OCI-LY3 (cell line): Measurements from ENCODE around the gene CCDC158.
A peak's percentile ranks its signal among the peaks of the same experiment; 100 is the strongest.

Source experiments
- H2AFZ ChIP-seq: fragments of 200-600, 300-600 bp; shearing (Covaris generic); 2 replicates; pipeline ENCODE4 v1.6.0; 2014; ENCODE audit warnings: antibody characterized with exemption, low read depth, low read length
- H3K27ac ChIP-seq: fragments of 200-600, 300-600 bp; sonication (generic); 2 replicates; pipeline ENCODE4 v1.5.1; 2014; ENCODE audit warnings: mild to moderate bottlenecking, low read length, moderate library complexity, mixed read lengths
- H3K27me3 ChIP-seq: fragments of 200-600, 300-600 bp; sonication (generic); 2 replicates; pipeline ENCODE4 v1.6.1; 2014; ENCODE audit warnings: low read depth, low read length, mixed read lengths
- H3K36me3 ChIP-seq: fragments of 200-600, 300-600 bp; sonication (generic); replicated peaks from 2 replicates; pipeline ENCODE3; 2014; ENCODE audit warnings: low read depth, low read length, mixed read lengths
- H3K4me1 ChIP-seq: fragments of 300-600, 200-600 bp; sonication (generic); 2 replicates; pipeline ENCODE4 v1.6.1; 2014; ENCODE audit warnings: low read length, mixed read lengths
- H3K4me2 ChIP-seq: fragments of 200-600, 300-600 bp; sonication (generic); 2 replicates; pipeline ENCODE4 v1.6.1; 2014; ENCODE audit warnings: low read length, mixed read lengths
- H3K4me3 ChIP-seq: fragments of 300-600, 200-600 bp; sonication (generic); 2 replicates; pipeline ENCODE4 v1.5.1; 2014; ENCODE audit warnings: antibody characterized with exemption, mild to moderate bottlenecking, low read length, moderate library complexity
- H3K79me2 ChIP-seq: fragments of 300-600, 200-600 bp; shearing (Covaris generic); 2 replicates; pipeline ENCODE4 v1.6.1; 2014; ENCODE audit warnings: mild to moderate bottlenecking, low read length, mixed read lengths
- H3K9ac ChIP-seq: fragments of 300-600, 200-600 bp; shearing (Covaris generic); 2 replicates; pipeline ENCODE4 v1.6.0; 2014; ENCODE audit warnings: mild to moderate bottlenecking, low read length, moderate library complexity
- H3K9me3 ChIP-seq: fragments of 200-600, 300-600 bp; shearing (Covaris generic); 2 replicates; pipeline ENCODE4 v1.6.1; 2014; ENCODE audit warnings: low read length, mixed read lengths; ENCODE audit not compliant: insufficient read depth
- H4K20me1 ChIP-seq: fragments of 200-600, 300-600 bp; sonication (generic); 2 replicates; pipeline ENCODE4 v1.6.1; 2016; ENCODE audit warnings: low read length, mixed read lengths; ENCODE audit not compliant: insufficient read depth
- EZH2phosphoT487 ChIP-seq: fragments of 200-600 bp; shearing (Covaris generic); IDR thresholded peaks from 2 replicates; pipeline ENCODE4 v1.6.1; 2018; ENCODE audit warnings: antibody characterized with exemption, mixed run types, low read depth
- TF ChIP-seq, protein P1 (sequence below): fragments of 200-600, 300-600 bp; sonication (generic); IDR thresholded peaks from 2 replicates; pipeline ENCODE4 v1.5.1; 2014; ENCODE audit warnings: antibody characterized with exemption, low read length, low read depth

The CCDC158 gene

GRCh38 chr4:76377911-76378310 lies 43.0 kb downstream of the CCDC158 start:
- Histone ChIP-seq H3K36me3 (no peaks in the 10 kb centered on the region), H3K79me2 (no peaks in the 10 kb centered on the region), H3K27ac (no peak overlapping the region), H3K4me2 (peak overlapping the region; percentile 25; the same call in 1 of the 2 replicates), H3K9ac (no peak overlapping the region), H2AFZ (no peak overlapping the region), H3K9me3 (no peaks in the 10 kb centered on the region), H3K4me1 (peaks cover 20% of the 10 kb centered on the region), H3K27me3 (no peaks in the 10 kb centered on the region), H3K4me3 (no peak overlapping the region), H4K20me1 (no peaks in the 10 kb centered on the region)
- TF ChIP-seq, protein P1, sequence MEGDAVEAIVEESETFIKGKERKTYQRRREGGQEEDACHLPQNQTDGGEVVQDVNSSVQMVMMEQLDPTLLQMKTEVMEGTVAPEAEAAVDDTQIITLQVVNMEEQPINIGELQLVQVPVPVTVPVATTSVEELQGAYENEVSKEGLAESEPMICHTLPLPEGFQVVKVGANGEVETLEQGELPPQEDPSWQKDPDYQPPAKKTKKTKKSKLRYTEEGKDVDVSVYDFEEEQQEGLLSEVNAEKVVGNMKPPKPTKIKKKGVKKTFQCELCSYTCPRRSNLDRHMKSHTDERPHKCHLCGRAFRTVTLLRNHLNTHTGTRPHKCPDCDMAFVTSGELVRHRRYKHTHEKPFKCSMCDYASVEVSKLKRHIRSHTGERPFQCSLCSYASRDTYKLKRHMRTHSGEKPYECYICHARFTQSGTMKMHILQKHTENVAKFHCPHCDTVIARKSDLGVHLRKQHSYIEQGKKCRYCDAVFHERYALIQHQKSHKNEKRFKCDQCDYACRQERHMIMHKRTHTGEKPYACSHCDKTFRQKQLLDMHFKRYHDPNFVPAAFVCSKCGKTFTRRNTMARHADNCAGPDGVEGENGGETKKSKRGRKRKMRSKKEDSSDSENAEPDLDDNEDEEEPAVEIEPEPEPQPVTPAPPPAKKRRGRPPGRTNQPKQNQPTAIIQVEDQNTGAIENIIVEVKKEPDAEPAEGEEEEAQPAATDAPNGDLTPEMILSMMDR: peak; percentile 94
- TF ChIP-seq EZH2phosphoT487: no peak

DNA sequence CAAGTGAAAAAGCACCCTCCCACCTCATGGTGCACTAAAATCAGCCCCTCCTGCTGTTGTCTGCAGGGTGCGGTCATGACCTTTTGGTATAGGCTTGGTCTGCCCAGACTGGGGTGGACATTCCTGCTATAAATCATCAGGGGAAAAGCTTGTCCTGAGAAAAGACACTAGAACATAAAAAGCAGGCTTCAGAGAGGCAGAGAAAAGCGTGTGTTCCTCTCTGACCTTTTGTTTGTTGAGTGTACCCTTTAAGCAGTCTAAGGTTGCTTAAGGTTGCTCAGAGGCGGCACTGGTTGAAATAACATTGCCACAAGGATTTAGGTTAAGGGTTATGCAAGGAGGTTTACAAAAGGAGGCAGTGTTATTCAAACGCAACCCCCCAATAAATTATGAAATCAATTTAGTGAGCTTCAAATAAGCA lies 43.5 kb downstream of the CCDC158 start:
- no peak overlapping the region for H3K27ac ChIP-seq
- H3K4me1 ChIP-seq: peaks cover 20% of the 10 kb centered on the region
- no peaks in the 10 kb centered on the region for H3K27me3 ChIP-seq
- no peak for TF ChIP-seq EZH2phosphoT487
- TF ChIP-seq, protein P1: no peak
- H3K79me2 ChIP-seq: no peaks in the 10 kb centered on the region
- no peaks in the 10 kb centered on the region for H3K9me3 ChIP-seq
- H3K9ac ChIP-seq: no peak overlapping the region
- no peak overlapping the region for H2AFZ ChIP-seq
- no peaks in the 10 kb centered on the region for H3K36me3 ChIP-seq
- 0 out of 2 replicates have a peak overlapping the region, but pooled peaks have one; percentile 17 for H3K4me2 ChIP-seq
- no peaks in the 10 kb centered on the region for H4K20me1 ChIP-seq
- H3K4me3 ChIP-seq: no peak overlapping the region

GRCh38 chr4:76376534-76376933 lies 44.4 kb downstream of the CCDC158 start:
- H4K20me1 ChIP-seq: no peaks in the 10 kb centered on the region
- H3K27ac ChIP-seq: no peak overlapping the region
- TF ChIP-seq, protein P1: no peak
- no peak for TF ChIP-seq EZH2phosphoT487
- H3K9me3 ChIP-seq: no peaks in the 10 kb centered on the region
- no peak overlapping the region for H2AFZ ChIP-seq
- no peak overlapping the region for H3K4me2 ChIP-seq
- H3K4me3 ChIP-seq: no peak overlapping the region
- H3K4me1 ChIP-seq: peaks cover 20% of the 10 kb centered on the region
- no peaks in the 10 kb centered on the region for H3K36me3 ChIP-seq
- no peaks in the 10 kb centered on the region for H3K27me3 ChIP-seq
- no peak overlapping the region for H3K9ac ChIP-seq
- H3K79me2 ChIP-seq: no peaks in the 10 kb centered on the region

DNA sequence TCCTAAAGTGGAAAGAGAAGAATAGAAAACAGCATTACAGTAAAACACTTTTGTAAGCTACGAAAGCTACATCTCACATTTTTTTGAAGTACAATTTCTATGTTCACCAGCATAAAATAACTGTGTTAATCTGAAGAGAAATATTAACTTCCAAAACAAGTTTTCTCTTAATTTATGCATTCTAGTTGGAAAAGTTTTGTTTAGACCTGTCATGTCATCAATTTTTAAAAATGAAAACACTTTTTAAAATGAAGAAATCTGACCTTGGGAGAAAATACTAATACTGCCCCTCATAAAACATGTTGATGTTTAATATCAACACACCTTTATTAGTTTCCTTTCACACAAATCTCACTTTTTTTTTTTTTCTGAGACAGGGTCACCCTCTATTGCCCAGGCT lies 45.2 kb downstream of the CCDC158 start:
- no peaks in the 10 kb centered on the region for H3K79me2 ChIP-seq
- no peak overlapping the region for H3K9ac ChIP-seq
- peak overlapping the region; percentile 37 for H3K4me2 ChIP-seq
- H3K36me3 ChIP-seq: no peaks in the 10 kb centered on the region
- no peak overlapping the region for H3K4me3 ChIP-seq
- H4K20me1 ChIP-seq: no peaks in the 10 kb centered on the region
- 0 out of 2 replicates have a peak overlapping the region, but pooled peaks have one; percentile 17 for H2AFZ ChIP-seq
- peaks cover 20% of the 10 kb centered on the region for H3K4me1 ChIP-seq
- H3K27ac ChIP-seq: no peak overlapping the region
- TF ChIP-seq, protein P1: no peak
- H3K27me3 ChIP-seq: no peaks in the 10 kb centered on the region
- no peaks in the 10 kb centered on the region for H3K9me3 ChIP-seq
